EL (cell line): Measurements from ENCODE around the gene MEGF9.
"Not testable (repeated sequence)": the region's sequence is repeated elsewhere in the genome, so short reads cannot be mapped to it uniquely, and the experiment has no call there.

ENCODE experiments used
- DNase-seq: peaks from one replicate; pipeline ENCODE4 v3.0.0-alpha.2; 2016

Gene MEGF9

DNA sequence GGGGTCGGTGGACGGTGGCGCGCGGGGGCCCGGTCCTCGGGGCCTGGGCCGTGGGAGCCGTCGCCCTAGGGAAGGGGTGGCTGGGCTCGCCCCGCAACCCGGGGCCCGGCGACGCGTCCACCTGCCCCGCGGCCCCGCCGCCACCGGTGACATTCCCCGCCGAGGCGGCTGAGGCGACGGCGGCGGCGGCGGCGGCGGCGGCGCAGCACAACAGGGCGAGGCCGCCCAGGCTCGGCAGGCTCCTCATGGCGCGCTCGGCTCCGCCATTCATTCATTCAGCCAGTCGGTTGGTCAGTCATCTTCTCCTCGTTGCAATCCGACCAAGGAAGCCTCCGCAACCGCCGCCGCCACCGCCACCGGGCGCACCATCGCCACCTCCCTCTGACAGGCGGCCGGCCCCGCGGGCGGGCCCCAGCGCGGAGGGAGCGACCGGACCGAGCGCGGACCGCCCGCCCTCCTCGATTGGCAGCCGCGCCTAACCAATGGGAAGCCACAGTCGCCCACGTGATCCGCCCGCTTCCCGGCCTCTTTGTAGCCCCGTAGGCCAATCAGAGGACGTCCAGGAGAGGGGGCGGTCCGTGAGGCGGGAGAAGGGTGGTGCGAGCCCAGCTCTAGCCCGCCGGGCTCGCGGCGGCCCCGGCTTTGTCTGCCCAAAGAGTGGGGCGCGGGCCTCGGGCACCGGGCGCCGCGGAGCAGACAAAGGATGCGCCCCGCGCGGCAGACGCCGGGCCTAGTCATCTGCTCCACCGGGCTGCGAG lies at the start of gene MEGF9:
Gene MEGF9, minus strand, starts transcription at position 383 of the 758 bp plus-strand sequence. Its CDS starts 112 bp downstream, at position 271.
- DNase-seq: peak; percentile 98

DNA sequence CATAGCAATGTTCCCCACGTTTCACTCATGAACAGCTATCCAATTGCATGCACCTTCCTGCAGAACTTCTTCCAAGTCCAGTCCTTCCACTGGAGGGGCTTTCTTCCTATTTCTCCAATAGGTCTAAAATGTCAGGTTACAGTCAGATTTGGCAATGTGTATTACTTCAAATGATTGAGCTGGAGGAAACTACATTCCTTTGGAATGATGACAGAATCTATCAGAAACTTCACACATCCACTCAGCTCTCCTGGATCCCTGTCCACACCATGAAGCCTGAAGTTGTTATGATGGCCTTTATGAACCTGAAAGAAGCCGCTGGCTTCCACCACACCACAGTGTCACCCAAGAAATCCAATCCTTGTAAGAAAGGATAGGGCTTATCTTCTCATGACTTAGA lies 46.7 kb upstream of the MEGF9 start:
- DNase-seq: peak; percentile 13

DNA sequence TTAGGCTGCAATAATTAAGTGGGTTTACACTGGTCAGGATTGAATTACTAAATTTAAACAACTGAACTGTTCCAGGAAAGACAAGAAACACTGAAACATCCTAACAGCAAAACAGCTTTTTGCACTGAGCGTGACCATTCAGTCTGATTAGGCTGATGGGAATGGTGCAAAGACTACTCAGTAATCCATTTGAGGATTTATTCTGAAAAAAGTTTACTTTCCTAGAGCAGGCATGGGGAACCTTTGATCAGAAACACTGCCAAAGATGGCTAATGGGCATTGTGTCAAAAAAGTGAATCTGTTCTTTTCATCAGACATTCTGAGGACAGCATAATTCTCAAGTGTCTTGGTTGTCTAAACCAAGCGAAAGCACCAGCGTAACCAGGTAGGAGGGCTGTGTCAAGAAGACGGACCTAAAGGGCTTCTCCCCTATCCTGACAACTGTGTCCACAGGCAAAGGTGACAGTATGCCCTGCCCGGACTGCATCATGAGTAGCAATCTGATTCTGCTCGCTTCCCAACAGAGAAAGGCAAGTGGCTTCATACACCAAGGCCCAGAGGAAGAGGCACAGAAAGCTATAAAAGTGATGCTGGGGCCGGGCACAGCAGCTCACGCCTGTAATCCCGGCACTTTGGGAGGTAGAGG lies 45.6 kb upstream of the MEGF9 start:
- no peak for DNase-seq

DNA sequence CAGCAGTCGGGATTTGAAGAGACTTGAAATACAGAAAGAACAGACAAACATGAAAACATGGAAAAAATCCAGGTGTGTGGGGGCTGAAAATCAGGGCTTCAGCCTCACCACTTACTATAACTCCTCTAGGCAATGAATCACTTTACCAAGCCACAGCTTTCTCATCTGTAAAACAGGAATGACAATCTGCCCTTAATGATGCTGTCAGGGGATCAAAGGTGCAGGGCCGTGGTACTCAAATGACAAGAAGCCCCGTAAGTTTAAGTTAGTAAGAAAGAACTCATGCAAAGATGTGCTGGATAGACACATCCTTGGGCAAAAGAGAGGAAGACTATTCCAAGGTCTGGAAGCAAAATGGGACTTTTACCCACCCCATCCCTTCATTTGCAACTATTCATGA lies 44.3 kb upstream of the MEGF9 start:
- DNase-seq: no peak

DNA sequence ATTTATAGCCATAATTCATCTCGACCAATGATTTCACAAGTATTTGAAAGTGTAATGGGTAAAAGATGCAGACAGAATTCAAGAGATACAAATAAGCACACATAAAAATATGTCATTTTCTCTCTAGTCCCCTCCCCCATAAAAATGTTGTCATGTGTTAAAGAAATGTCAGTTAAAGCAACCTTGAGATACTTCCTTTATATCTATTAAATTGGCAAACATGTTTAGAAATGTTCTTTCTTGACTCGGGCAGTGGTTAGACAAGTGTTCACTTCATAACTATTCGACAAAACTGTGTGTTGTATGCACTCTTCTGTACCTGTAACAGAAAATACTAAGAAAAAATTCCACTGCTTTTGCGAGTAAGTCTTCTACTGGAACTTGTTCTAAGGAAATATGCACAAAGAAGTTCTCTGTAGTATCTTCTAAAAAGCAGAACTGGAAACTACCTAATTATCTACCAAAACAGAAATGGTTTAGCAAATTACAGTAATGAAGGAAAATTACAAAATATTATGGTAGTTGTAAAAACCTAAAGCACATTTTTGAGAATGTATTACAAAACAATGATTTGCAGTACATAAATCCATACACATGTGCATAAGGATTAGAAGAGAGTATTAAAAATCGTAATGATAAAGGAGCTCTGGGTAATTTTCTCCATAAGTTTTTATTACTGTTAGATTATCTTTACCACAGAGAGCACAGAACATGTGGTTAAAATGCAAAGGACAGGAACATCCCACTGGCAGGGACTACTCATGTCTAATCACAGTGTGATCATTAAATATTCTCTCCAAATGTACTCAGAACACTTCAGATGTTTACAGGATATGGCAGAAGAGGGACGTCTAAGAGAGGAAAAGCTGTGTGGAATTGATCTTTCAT lies 43.0 kb upstream of the MEGF9 start:
- DNase-seq: no peak

DNA sequence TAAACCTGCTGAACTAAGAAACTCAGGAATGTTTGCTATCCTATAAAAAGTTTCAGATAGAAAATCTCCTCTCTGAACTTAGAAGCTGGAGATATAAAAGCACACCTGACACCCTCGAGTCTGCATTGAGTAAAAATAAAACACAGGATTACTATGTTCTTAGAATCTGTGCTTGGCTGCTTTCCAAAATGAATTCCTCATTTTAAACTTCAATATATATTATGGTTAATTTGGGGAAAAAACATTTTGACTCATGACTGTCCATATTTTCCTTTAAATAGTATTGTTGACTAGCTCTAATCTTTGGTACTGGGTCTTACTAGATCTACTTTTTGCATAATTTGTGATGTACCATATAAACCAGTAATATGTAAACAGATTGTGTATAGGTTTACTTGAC lies 42.3 kb upstream of the MEGF9 start:
- no peak for DNase-seq

DNA sequence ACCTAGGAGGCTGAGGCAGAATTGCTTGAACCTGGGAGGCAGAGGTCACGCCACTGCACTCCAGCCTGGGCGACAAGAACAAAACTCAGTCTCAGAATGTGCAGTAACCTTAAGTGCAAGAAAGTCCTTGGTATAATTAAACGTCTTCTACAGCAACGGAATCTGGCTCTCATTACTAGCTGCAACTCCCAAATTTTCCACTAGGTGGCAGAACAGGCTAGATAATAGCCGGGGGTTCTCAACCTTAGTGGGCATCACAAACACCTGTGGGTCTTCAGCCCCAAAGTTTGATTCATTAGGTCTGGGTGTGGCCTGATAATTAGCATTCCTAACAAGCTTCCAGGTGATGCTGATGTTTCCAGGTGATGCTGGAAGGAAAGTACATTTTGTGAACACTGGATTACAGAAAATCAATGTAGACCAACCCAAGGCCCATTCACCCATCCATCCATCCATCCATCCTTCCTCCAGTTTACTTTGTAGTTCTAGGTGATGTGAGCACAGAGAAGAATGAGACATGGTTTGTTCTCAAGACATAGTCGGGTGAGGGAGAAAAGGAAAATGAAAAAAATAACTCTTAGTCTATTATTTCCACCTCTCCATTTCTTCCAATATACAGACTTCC lies 41.7 kb upstream of the MEGF9 start:
- peak; percentile 52 for DNase-seq

DNA sequence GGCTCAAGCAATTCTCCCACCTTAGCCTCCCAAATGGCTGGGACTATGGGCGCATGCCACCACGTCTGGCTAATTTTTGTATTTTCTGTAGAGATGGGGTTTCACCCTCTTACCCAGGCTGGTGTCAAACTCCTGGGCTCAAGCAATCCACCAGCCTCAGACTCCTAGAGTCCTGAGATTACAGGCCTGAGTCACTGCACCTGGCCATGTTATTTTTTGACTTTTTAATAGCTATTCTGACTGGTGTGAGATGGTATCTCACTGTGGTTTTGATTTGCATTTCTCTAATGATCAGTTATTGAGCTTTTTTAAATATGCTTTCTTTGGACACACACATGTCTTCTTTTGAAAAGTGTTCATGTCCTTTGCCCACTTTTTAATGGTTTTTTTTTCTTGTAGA lies 40.8 kb upstream of the MEGF9 start:
- no peak for DNase-seq

DNA sequence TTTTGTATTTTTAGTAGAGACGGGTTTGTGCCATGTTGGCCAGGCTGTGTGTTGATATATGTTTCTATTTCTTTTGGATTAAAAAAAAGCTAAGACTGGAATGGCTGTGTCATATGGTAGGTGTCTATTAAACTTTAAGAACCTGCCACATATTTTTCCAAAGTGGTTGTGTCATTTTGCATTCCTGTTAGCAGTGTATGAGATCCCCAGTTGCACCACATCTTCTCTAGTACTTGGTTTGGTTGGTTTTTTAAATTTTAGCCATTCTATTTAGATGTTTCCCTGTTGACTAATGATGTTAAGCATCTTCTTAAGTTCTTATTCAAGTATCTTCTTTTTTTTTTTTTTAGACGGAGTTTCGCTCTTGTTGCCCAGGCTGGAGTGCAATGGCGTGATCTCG lies 36.2 kb upstream of the MEGF9 start:
- DNase-seq: no peak

DNA sequence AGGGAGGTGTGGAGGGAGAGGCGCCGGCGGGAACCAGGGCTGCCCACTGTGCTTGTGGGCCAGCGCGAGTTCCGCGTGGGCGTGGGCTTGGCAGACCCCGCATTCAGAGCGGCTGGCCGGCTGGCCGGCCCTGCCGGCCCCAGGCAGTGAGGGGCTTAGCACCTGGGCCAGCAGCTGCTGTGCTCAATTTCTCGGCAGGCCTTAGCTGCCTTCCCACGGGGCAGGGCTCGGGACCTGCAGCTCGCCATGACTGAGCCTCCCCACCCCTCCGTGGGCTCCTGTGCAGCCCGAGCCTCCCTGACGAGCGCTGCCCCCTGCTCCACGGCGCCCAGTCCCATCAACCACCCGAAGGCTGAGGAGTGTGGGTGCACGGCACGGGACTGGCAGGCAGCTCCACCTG lies 32.1 kb upstream of the MEGF9 start:
- DNase-seq: not testable (repeated sequence)

DNA sequence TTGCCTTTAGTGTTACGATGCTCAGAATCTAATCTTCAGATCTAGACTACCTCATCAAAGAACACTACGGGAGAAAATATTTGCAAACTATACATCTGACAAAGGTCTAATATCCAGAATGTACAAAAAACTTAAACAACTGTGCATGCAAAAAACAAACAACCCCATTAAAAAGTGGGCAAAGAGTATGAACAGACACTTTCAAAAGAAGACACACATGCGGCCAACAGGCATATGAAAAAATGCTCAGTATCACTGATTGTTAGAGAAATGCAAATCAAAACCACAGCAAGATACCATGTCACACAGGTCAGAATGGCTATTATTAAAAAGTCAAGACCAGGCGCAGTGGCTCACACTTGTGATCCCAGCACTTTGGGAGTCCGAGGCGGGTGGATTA lies 31.0 kb upstream of the MEGF9 start:
- no peak for DNase-seq

DNA sequence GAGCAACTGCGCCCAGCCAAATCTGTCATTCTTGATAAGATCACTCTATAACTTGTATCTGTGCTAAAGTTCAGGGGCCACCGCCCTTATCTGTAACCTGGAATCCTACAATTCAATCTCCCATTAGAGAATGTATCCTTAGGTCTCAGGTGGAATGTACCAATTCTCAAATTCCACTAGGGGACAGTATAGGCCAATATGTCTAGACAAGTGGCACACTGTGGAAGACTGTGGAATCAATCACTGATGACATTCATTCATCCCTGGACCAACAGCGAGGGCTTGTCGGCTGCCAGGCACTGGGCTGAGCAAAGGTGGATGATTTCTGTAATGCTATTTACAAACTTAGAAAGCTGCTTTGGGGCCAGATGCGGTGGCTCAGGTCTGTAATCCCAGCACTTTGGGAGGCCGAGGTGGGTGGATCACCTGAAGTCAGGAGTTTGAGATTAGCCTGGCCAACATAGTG lies 28.7 kb upstream of the MEGF9 start:
- peak; percentile 36 for DNase-seq

DNA sequence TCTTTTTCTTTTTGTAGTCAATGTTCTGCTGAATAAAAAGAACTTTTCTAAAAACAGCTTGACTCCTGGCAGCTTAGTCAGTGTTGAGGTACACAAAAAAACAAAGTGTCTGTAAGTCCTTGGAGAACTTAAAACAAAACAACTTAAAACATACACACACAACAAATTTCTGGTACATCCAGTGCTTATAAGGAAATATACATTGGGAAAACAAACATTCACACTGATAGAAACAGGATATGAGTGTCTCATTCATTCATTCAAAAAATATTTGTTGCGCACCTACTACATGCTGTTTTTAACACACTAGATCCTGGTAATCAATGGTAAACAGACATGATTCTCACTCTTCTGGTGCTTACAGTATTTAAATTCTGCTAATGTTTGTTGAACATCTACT lies 27.4 kb upstream of the MEGF9 start:
- DNase-seq: no peak

DNA sequence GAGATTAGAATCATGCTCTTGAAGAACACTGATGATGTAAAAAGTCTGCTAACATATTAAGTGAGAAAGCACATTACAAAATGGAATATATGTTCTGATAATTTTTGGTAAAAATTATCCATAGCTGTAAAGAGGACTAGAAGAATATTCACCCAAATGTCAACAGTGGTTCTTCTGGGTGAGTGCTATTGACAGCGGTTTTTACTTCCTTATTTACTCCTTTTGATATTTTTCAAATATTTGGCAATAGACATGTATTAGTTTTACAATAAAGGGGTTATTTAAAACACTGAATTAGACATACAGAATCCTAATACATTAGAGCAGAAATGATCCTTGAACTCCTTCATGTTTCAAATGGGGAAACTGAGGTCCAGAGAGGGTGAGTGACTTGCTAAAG lies 26.9 kb upstream of the MEGF9 start:
- DNase-seq: no peak

DNA sequence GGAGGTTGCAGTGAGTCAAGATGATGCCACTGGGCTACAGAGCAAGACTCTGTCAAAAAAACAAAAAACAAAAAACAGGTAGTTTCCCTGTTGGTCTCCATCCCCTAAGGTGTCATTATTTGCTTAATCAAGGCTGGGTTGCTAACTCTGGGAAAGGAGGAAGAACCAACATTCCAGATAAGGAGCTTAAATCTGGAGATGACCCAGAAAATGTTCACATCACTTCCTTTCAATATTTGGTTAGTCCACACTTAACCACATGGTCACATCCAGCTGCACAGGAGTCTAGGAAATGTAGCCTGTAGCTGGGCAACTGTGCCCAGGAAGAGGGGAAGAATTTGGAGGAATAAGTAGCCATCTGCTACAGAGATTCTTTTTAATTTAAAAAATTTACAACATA lies 25.9 kb upstream of the MEGF9 start:
- no peak for DNase-seq

DNA sequence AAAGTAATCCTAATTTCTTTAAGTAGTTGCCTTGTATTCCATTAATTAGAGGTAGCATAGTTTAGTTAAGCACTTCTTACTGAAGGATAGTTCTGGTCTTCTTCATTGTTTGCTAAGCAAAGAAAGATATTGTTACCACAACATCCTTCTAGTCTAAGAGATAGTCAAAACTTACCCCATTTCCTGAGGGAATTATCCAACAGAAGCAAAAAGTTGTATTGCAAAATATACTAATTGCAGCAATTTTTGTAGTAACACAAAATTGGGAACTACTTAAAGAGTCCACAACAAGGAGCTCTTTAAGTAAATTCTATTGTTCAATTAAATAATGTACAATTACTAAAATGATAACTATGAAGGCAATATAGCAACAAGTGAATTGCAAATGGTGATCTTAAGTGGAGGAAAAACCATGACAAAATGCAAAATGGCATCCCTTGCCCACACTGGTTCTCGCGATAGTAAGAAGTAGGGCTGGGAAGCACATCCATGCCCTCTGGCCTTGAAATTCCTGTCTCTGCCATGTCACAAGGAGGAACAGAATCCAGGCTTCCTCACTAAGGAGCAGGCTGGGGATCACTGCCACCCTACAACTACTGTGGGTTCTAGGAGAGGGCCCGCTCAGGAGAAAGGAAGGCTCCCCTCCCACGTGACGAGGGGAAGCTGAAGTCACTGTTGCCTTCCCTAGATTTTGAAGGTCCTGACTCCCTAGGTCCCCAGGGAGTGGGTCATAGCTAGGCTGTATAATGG lies 23.3 kb upstream of the MEGF9 start:
- no peak for DNase-seq

DNA sequence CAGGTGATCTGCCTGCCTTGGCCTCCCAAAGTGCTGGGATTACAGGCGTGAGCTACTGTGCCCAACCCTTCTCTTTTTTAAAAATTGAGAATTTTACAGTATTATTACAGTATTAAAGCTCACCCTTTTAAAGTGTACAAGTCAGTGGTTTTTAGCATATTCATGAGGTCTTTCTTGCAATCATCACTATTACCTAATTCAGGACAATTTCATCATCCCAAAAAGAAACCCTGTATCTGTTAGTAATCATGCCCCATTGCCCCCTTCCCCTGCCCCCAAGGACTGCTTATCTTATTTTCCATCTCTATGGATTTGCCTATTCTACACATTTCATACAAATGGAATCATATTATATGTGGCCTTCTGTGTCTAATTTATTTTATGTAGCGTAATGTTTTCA lies 22.6 kb upstream of the MEGF9 start:
- no peak for DNase-seq

DNA sequence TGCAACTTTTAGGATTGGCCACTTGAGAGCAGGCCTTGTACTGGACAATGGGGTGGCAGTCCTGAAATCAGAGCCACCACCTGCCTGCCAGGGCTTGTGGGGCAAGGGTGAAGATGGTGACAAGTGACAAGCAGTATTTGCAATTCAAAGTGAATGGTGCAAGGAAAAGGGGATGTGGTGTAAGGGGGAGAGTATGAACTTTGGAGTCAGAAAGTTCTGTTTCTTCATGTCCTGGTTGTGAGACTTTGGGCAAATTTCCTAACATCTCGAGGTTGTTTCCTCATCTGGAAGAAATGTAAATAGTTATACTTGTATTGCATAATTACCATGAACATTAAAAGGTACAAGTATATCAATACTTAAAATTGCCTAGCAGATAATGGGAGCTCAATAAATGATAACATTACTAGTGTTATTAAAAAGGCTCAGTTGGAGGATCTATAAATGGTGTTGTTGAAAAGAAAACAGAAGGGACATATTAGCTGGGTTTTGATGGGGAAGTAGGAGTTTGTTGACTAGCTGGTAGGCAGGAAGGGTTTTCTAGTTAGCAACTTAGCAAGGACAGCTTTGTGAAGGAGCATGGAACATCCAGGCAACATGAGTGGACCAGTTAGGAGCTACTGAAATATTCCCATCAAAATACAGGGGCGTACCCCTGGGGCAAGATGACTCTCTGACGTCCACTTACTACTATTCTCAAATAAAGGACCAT lies 21.3 kb upstream of the MEGF9 start:
- DNase-seq: no peak

DNA sequence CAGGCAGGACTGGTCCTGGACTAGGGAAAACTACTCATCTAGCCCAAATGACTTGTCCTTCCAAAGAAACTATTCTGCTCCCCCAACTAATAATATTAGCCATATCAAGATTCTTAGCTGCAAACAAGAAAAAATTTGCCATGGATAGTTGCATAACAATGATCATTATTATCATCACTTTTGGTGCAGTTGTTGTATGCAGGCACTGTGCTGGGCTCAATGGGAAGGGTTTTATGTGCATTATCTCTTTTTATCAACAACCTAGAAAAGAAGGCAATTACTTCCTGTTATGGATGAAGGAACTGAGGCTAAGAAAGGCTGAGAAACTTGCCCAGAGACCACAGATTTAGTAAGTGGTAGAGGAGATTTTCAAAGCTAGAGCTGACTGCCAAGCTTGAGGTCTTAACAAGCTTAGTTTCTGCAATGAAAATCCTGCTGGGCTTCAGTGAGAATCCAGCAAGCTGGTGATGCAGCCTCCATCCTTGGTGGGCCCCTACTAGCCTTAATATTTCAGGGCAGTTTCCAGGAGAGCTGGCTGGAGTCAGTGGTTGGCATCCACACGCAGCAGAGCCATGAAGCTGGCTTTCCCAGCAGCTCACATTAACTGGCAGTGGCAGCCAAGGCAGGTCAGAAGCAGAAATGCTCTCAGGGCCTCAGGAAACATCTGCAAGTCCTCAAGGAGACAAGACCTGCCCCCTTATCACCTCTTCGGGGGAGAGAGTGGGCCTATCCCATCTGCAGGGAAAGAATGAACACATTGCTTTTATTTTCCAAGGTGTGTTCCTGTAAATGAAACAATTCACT lies 20.5 kb upstream of the MEGF9 start:
- no peak for DNase-seq

DNA sequence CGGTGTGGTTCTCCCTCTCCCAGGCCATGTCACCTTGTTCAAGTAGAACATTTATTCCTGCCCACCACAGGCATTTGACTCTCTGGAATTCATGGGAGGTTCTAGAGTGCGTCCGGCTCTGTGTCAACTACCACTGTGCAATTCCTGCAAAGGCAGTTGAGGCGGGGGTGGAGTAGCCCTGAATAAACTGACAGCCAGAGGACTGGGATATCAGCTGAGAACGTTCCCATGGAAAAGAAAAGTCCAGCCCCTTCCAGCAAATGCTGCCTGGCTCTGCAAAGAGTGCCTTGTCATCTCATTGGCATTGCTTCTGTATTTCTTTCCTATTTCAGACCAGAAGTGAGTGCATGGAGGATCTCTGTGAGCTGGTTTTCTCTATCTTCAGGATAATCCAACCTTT lies 18.9 kb upstream of the MEGF9 start:
- DNase-seq: no peak
